Measurements from ENCODE around the gene MGAT1.
A peak's percentile ranks its signal among the peaks of the same experiment; 100 is the strongest.
"Not testable (repeated sequence)": the region's sequence is repeated elsewhere in the genome, so short reads cannot be mapped to it uniquely, and the experiment has no call there.

The MGAT1 gene

GRCh38 chr5:180802325-180803180 lies at the start of gene MGAT1:
Gene MGAT1 (minus strand): TSS chr5:180802806. CDS start chr5:180792971, 9,835 bp downstream.
- peak; percentile 87 to 98 (median 93) for DNase-seq

GRCh38 chr5:180850434-180851078 lies 48.0 kb upstream of the MGAT1 start:
- DNase-seq: no peak

- DNase-seq: no peak
Observed at GRCh38 chr5:180849827-180850226, 47.2 kb upstream of the MGAT1 start.

DNA sequence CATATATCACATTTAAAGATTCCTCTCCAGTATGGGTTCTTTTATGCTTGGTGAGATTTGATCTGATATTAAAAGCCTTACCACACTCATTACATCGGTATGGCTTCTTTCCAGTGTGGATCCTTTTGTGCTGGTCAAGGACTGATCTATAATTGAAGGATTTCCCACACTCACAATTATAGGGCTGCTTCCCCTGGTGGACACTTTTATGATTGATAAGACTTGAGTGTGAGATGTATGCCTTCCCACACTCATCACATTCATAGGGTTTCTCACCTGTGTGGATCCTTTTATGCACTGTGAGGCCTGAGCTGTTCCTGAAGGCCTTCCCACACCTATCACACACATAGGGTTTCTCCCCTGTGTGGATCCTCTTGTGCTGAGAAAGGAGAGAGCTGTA lies 46.3 kb upstream of the MGAT1 start:
- no peak for DNase-seq

GRCh38 chr5:180848265-180848664 lies 45.7 kb upstream of the MGAT1 start:
- no peak for DNase-seq

DNA sequence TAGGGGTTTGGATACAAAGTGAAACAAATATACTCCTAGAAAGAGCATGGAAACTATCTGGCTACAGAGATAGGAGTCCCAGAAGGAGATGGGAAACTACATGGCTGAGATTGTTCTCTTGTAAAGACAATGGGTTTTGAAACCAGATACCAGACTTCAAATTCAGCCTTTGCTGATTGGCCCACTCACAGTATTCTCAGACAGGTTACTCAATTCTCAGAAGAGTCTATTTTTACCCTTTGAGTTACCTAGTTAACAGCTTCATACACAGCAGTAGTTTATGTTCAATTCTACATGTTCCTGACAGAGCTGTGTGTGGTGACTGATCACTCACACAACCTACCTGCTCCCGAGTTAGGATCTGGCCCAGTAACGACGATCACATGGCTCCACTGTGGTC lies 44.4 kb upstream of the MGAT1 start:
- DNase-seq: no peak

GRCh38 chr5:180844858-180845257 lies 42.3 kb upstream of the MGAT1 start:
- no peak for DNase-seq

GRCh38 chr5:180844432-180844831 lies 41.8 kb upstream of the MGAT1 start:
- DNase-seq: no peak

- DNase-seq: no peak
Observed at GRCh38 chr5:180839935-180840334, 37.3 kb upstream of the MGAT1 start.

- DNase-seq: no peak
Observed at GRCh38 chr5:180839227-180839626, 36.6 kb upstream of the MGAT1 start.

DNA sequence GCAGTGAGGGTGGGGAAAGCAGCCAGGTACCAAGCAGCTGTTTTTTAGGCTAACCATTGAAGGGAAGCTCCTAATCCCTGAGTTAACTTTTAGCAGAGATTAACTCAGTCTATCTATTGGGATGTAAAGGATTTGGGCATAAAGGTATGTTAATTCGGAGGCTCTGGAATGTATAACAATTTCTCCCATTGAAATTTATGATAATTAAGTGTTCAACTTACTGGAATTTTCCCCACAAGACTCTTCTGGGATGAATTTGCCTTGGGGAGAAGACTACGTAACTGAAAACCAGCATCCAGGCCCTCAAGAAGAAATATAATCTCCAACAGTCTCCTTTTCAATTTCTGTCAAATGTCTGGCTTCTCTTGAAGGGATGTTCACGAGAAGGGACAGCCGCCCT lies 34.9 kb upstream of the MGAT1 start:
- no peak for DNase-seq

- no peak for DNase-seq
Observed at GRCh38 chr5:180832638-180833068, 30.0 kb upstream of the MGAT1 start.

GRCh38 chr5:180831139-180832093 lies 28.8 kb upstream of the MGAT1 start:
- DNase-seq: peak; percentile 81 to 92 (median 84)

- peak; percentile 80 to 89 (median 83) for DNase-seq
Observed at GRCh38 chr5:180830253-180831138, 27.9 kb upstream of the MGAT1 start.

- peak; percentile 80 to 89 (median 87) for DNase-seq
Observed at GRCh38 chr5:180829726-180830125, 27.1 kb upstream of the MGAT1 start.

- peak; percentile 58 to 72 (median 68) for DNase-seq
Observed at GRCh38 chr5:180828756-180829531, 26.3 kb upstream of the MGAT1 start.

- DNase-seq: not testable (repeated sequence)
Observed at GRCh38 chr5:180827374-180827773, 24.8 kb upstream of the MGAT1 start.

DNA sequence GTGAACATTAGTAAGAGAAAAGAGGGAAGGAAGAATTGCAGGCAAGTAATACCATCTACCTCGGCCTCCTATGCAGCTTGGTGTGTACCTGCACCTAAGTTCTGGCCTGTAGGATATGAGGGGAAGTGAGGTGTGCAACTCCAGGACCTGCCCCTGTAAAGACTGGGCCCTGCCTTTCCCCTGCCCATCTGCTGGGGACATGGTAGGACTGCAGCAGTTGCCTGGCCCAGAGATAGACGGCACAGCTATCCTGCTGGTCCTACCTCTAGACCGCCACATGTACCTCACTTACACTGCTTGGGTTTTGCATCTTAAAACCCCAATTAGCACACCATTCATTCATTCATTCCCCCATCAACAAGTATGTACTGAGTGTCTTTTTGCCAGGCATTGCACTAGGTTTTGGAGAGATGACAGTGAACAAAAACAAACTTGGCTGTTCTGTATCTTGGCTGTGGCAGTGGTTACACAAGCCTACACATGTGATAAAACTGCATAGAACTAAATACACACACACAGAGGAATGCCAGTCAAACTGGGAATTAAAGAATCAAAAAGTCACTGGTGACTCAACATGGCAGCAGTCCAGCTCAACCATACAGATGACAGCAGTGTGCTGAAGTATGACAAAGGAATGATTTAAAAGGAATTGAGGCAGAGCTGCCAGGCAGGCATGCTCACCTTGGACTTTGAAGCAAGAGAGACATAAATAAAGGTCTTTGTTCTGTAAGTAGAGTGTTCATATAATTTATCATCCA lies 23.3 kb upstream of the MGAT1 start:
- DNase-seq: peak; percentile 69 to 79 (median 73)

- DNase-seq: no peak
Observed at GRCh38 chr5:180824630-180825476, 22.2 kb upstream of the MGAT1 start.

Measured in suppressor macrophage treated with lipopolysaccharide for 1 hour (primary cell).